Measurements from ENCODE around the gene KMT2B. TPM values are rescaled to one million over a fixed set of nuclear protein-coding genes. Genes with fewer than 3 reads are reported as not detected.
A peak's percentile ranks its signal among the peaks of the same experiment; 100 is the strongest.

KMT2B gene
- total RNA-seq, 4 donors from 2014 or later: 33.1 to 74.7 (median 42.0) TPM

GRCh38 chr19:35774274-35775045 is 56.7 kb downstream of the KMT2B start:
- TF ChIP-seq CTCF (IDR thresholded peaks at IDR 0.05) (no peak), POLR2A (IDR thresholded peaks at IDR 0.05) (no peak)
- no peak for DNase-seq (ENCODE audit: low spot score in 2 of 2)
- intact Hi-C loops (cut with DNase I; ENCODE audit: low total_unique reads): no loop called here
- WGBS, 2 donors: 43 to 51% methylated on average over 16 of the region's 16 CpGs
- no peak overlapping the region for H3K4me3 ChIP-seq (ENCODE audit: low read depth, poor library complexity, severe bottlenecking)

GRCh38 chr19:35775046-35775297 is 57.2 kb downstream of the KMT2B start:
- TF ChIP-seq CTCF (IDR thresholded peaks at IDR 0.05): no peak
- TF ChIP-seq POLR2A (IDR thresholded peaks at IDR 0.05): no peak
- no peak overlapping the region for H3K4me3 ChIP-seq (ENCODE audit: low read depth, poor library complexity, severe bottlenecking)
- no peak for DNase-seq (ENCODE audit: low spot score in 2 of 2)
- intact Hi-C loops (cut with DNase I; ENCODE audit: low total_unique reads): no loop called here
- 14 to 44% methylated on average over 9 of the region's 9 CpGs for WGBS, 2 donors

- H3K4me3 ChIP-seq (ENCODE audit: low read depth, poor library complexity, severe bottlenecking): peak within 1 kb of the TSS; percentile 48
- peak; percentile 98 to 100 for DNase-seq (ENCODE audit: low spot score in 2 of 2)
- WGBS, 2 donors: 0 to 1% methylated on average over 26 to 54 of the region's 82 CpGs
- intact Hi-C loops (cut with DNase I; ENCODE audit: low total_unique reads): no loop called here
- no peak for TF ChIP-seq CTCF (IDR thresholded peaks at IDR 0.05)
- no peak for TF ChIP-seq POLR2A (IDR thresholded peaks at IDR 0.05)
Measured at GRCh38 chr19:35775298-35776101, 57.7 kb downstream of the KMT2B start, which contains the start of gene ARHGAP33. ARHGAP33 (plus strand) TSS chr19:35775564; CDS start chr19:35775659, 95 bp downstream.

GRCh38 chr19:35776102-35776788 is 58.4 kb downstream of the KMT2B start:
- 57 to 64% methylated on average over 12 to 13 of the region's 13 CpGs for WGBS, 2 donors
- TF ChIP-seq POLR2A (IDR thresholded peaks at IDR 0.05) (no peak), CTCF (IDR thresholded peaks at IDR 0.05) (no peak)
- H3K4me3 ChIP-seq (ENCODE audit: low read depth, poor library complexity, severe bottlenecking): peak overlapping the region; percentile 48
- intact Hi-C loops (cut with DNase I; ENCODE audit: low total_unique reads): no loop called here
- DNase-seq (ENCODE audit: low spot score in 2 of 2): no peak

- intact Hi-C loops (cut with DNase I; ENCODE audit: low total_unique reads): no loop called here
- no peak overlapping the region for H3K4me3 ChIP-seq (ENCODE audit: low read depth, poor library complexity, severe bottlenecking)
- TF ChIP-seq CTCF (IDR thresholded peaks at IDR 0.05): no peak
- TF ChIP-seq POLR2A (IDR thresholded peaks at IDR 0.05): no peak
- DNase-seq (ENCODE audit: low spot score in 2 of 2): no peak
- WGBS, 2 donors: 65 to 80% methylated on average over 19 of the region's 19 CpGs
Measured at GRCh38 chr19:35777086-35777841, 59.5 kb downstream of the KMT2B start.

Data from lower leg skin (tissue), 4 donors.